Muscle of arm (tissue), 12 donors: Measurements from ENCODE around the gene STK24. TPM values are rescaled to one million over a fixed set of nuclear protein-coding genes. Genes with fewer than 3 reads are reported as not detected.

Source experiments
- DNase-seq: peaks from one replicate; pipeline ENCODE4 v3.0.0-alpha.2; 2013
- polyA plus RNA-seq, 12 donors: library from polyadenylated mRNA; unstranded; fragments of 120-200 nt; gene quantifications; one replicate each; pipeline ENCODE4 v1.2.1, GENCODE V29; 2013; ENCODE audit not compliant: insufficient read length in 12 of 12

The STK24 gene
- polyA plus RNA-seq, 12 donors: 41.5 to 115 (median 46.2) TPM; not detected in 1

GRCh38 chr13:98452851-98453843, 123.8 kb downstream of the STK24 start:
- DNase-seq: no peak

- DNase-seq: peak; percentile 62
Measured at GRCh38 chr13:98451676-98452470, 125.0 kb downstream of the STK24 start.

GRCh38 chr13:98450539-98451111, 126.3 kb downstream of the STK24 start:
- no peak for DNase-seq

- no peak for DNase-seq
Measured at GRCh38 chr13:98450026-98450425, 126.9 kb downstream of the STK24 start.

GRCh38 chr13:98449273-98449672, 127.6 kb downstream of the STK24 start:
- DNase-seq: no peak

GRCh38 chr13:98448642-98448928, 128.3 kb downstream of the STK24 start:
- no peak for DNase-seq

GRCh38 chr13:98447881-98448641, 128.8 kb downstream of the STK24 start:
- no peak for DNase-seq

GRCh38 chr13:98447130-98447529, 129.8 kb downstream of the STK24 start:
- DNase-seq: no peak

GRCh38 chr13:98446234-98446621, 130.7 kb downstream of the STK24 start:
- no peak for DNase-seq

GRCh38 chr13:98445340-98446233, 131.3 kb downstream of the STK24 start:
- DNase-seq: no peak

- DNase-seq: no peak
Measured at GRCh38 chr13:98444381-98444780, 132.5 kb downstream of the STK24 start.

- DNase-seq: no peak
Measured at GRCh38 chr13:98443800-98444325, 133.0 kb downstream of the STK24 start.

GRCh38 chr13:98443329-98443728, 133.6 kb downstream of the STK24 start:
- DNase-seq: no peak

GRCh38 chr13:98442391-98443230, 134.3 kb downstream of the STK24 start:
- DNase-seq: no peak

GRCh38 chr13:98441056-98441676, 135.7 kb downstream of the STK24 start:
- DNase-seq: no peak

GRCh38 chr13:98440390-98441055, 136.4 kb downstream of the STK24 start:
- no peak for DNase-seq

GRCh38 chr13:98439896-98440295, 137.0 kb downstream of the STK24 start:
- DNase-seq: no peak

- no peak for DNase-seq
Measured at GRCh38 chr13:98439126-98439828, 137.6 kb downstream of the STK24 start.
